Stimulated activated CD8-positive, alpha-beta memory T cell treated with anti-CD3 and anti-CD28 coated beads, Interleukin-4, amount 100 ng/mL, for 4 hours (primary cell): ENCODE results near the gene SYNE3.

ENCODE experiments used
- DNase-seq, 2 donors: peaks; one replicate each; pipeline ENCODE4 v3.0.0-alpha.2; 2020; ENCODE audit warnings: low read depth in 2 of 2, low spot score in 1 of 2

Gene SYNE3

GRCh38 chr14:95493503-95493902 lies 22.9 kb downstream of the SYNE3 start:
- no peak for DNase-seq

GRCh38 chr14:95491936-95492608 lies 24.4 kb downstream of the SYNE3 start:
- no peak for DNase-seq

- no peak for DNase-seq
These were observed 25.6 kb downstream of the SYNE3 start for GRCh38 chr14:95490727-95491451.

GRCh38 chr14:95490138-95490509 lies 26.3 kb downstream of the SYNE3 start:
- DNase-seq = no peak

GRCh38 chr14:95489214-95490137 lies 27.0 kb downstream of the SYNE3 start:
- no peak for DNase-seq

GRCh38 chr14:95488376-95489213 lies 27.9 kb downstream of the SYNE3 start:
- DNase-seq = no peak

GRCh38 chr14:95487669-95488084 lies 28.8 kb downstream of the SYNE3 start:
- DNase-seq = no peak

- DNase-seq = no peak
These were observed 29.4 kb downstream of the SYNE3 start for GRCh38 chr14:95486875-95487668.

- no peak for DNase-seq
These were observed 31.1 kb downstream of the SYNE3 start for GRCh38 chr14:95485222-95485819.

- DNase-seq = no peak
These were observed 32.2 kb downstream of the SYNE3 start for GRCh38 chr14:95484296-95484695.

GRCh38 chr14:95483309-95484165 lies 32.9 kb downstream of the SYNE3 start:
- no peak for DNase-seq

- no peak for DNase-seq
These were observed 33.7 kb downstream of the SYNE3 start for GRCh38 chr14:95482627-95483308.

- no peak for DNase-seq
These were observed 34.9 kb downstream of the SYNE3 start for GRCh38 chr14:95481391-95482022.

GRCh38 chr14:95480887-95481226 lies 35.6 kb downstream of the SYNE3 start:
- DNase-seq = no peak

- peak in 1 of 2 donors; percentile 19 for DNase-seq
These were observed 36.2 kb downstream of the SYNE3 start for GRCh38 chr14:95480109-95480886.

GRCh38 chr14:95479494-95479893 lies 37.0 kb downstream of the SYNE3 start:
- no peak for DNase-seq

GRCh38 chr14:95478818-95479217 lies 37.6 kb downstream of the SYNE3 start:
- no peak for DNase-seq
